Transverse colon (tissue), 4 donors: ENCODE results near the gene UBAC2. TPM values are rescaled to one million over a fixed set of nuclear protein-coding genes. Genes with fewer than 3 reads are reported as not detected.
A peak's percentile ranks its signal among the peaks of the same experiment; 100 is the strongest.

Source experiments
- DNase-seq: peaks from one replicate; pipeline ENCODE4 v3.0.0-alpha.2; 2019
- H3K27ac ChIP-seq, 4 donors: fragments of 200-600 bp; sonication (generic); 2 replicates each; pipeline ENCODE4 v1.5.1; 2016 to 2018; ENCODE audit warnings: inconsistent platforms in 4 of 4
- H3K27me3 ChIP-seq: fragments of 200-600 bp; sonication (generic); 2 replicates; pipeline ENCODE4 v1.5.1; 2017; ENCODE audit warnings: inconsistent platforms
- H3K36me3 ChIP-seq, 4 donors: fragments of 200-600 bp; sonication (generic); 2 replicates each; pipeline ENCODE4 v1.5.1; 2017 to 2019; ENCODE audit warnings: inconsistent platforms in 4 of 4
- H3K4me1 ChIP-seq, 4 donors: fragments of 200-600 bp; sonication (generic); 2 replicates each; pipeline ENCODE4 v1.5.1; 2017 to 2020; ENCODE audit warnings: inconsistent platforms in 4 of 4
- H3K4me3 ChIP-seq, 4 donors: fragments of 200-600 bp; sonication (generic); 1 replicate in 1 of 4; 2 replicates in 3 of 4; pipeline versions ENCODE4 v1.5.1 to v1.6.1; 2017 to 2019; ENCODE audit warnings: inconsistent platforms in 4 of 4
- H3K9me3 ChIP-seq, 2 donors: fragments of 200-600 bp; sonication (generic); 2 replicates each; pipeline ENCODE4 v1.5.1; 2017 to 2019; ENCODE audit warnings: inconsistent platforms in 2 of 2
- EP300 ChIP-seq: sonication (generic); formaldehyde crosslinking; IDR thresholded peaks from one replicate; pipeline ENCODE4 v1.6.1; 2017; ENCODE audit warnings: antibody characterized with exemption, low read depth
- POLR2A ChIP-seq: fragments of 450-650 bp; IDR thresholded peaks from one replicate; pipeline ENCODE4 v1.6.1; 2016; ENCODE audit warnings: antibody characterized with exemption, mild to moderate bottlenecking, moderate library complexity
- POLR2AphosphoS5 ChIP-seq, 3 donors: sonication (generic); formaldehyde crosslinking; IDR thresholded peaks; one replicate each; pipeline ENCODE4 v1.6.1; 2016; ENCODE audit warnings: antibody characterized with exemption in 3 of 3
- WGBS, 2 donors: methylation state at CpG; one replicate each; pipeline ENCODE4 v1.1.5; 2018; ENCODE audit warnings: low coverage in 1 of 2; 5-methylcytosine and 5-hydroxymethylcytosine counted together
- in situ Hi-C, 4 donors: fragments of 200-750 bp; cut with MboI; loops; one replicate each; pipeline versions ENCODE4 v1.15.0 to v1.15.1; 2017; ENCODE audit warnings: low sequenced_read_pairs in 3 of 4, low pct_ligation_motif_present in 1 of 4, low pct_unique_long_range_greater_than_20kb in 1 of 4
- intact Hi-C: fragments of 100-400 bp; cut with DNase I; formaldehyde crosslinking; loops from one replicate; pipeline ENCODE4 v1.15.1; 2023; ENCODE audit warnings: low total_unique reads
- total RNA-seq, 4 donors: library from RNA; depleted of rRNA; stranded (reverse); fragments of >200 nt; gene quantifications; one replicate each; pipeline ENCODE4 v1.1.0, GENCODE V29; 2016
- TF ChIP-seq, protein P1 (sequence below), 5 experiments: fragments of 200-600 bp in 3 of 5; fragments of 450-650 bp in 2 of 5; sonication (generic) in 3 of 5; IDR thresholded peaks; 1 replicate in 2 of 5; 2 replicates in 3 of 5; pipeline ENCODE4 v1.5.1; 2016 to 2017; ENCODE audit warnings: antibody characterized with exemption in 5 of 5, inconsistent platforms in 3 of 5, mild to moderate bottlenecking in 2 of 5, moderate library complexity in 1 of 5

Gene UBAC2
- total RNA-seq, 4 donors from 2014 or later: 34.4 to 77.3 (median 66.5) TPM

GRCh38 chr13:99323488-99323887 is 122.8 kb downstream of the UBAC2 start:
- intact Hi-C loops: no loop called here
- no peak overlapping the region for H3K4me3 ChIP-seq
- no peaks in the 10 kb centered on the region for H3K9me3 ChIP-seq
- H3K27me3 ChIP-seq: no peaks in the 10 kb centered on the region
- in situ Hi-C loops: no loop called here
- peaks cover 0 to 2% (median 0%) of the 10 kb centered on the region in 4 donors for H3K36me3 ChIP-seq
- TF ChIP-seq POLR2AphosphoS5 (IDR thresholded peaks at IDR 0.05) (no peak), POLR2A (no peak), EP300 (no peak)
- TF ChIP-seq, protein P1, sequence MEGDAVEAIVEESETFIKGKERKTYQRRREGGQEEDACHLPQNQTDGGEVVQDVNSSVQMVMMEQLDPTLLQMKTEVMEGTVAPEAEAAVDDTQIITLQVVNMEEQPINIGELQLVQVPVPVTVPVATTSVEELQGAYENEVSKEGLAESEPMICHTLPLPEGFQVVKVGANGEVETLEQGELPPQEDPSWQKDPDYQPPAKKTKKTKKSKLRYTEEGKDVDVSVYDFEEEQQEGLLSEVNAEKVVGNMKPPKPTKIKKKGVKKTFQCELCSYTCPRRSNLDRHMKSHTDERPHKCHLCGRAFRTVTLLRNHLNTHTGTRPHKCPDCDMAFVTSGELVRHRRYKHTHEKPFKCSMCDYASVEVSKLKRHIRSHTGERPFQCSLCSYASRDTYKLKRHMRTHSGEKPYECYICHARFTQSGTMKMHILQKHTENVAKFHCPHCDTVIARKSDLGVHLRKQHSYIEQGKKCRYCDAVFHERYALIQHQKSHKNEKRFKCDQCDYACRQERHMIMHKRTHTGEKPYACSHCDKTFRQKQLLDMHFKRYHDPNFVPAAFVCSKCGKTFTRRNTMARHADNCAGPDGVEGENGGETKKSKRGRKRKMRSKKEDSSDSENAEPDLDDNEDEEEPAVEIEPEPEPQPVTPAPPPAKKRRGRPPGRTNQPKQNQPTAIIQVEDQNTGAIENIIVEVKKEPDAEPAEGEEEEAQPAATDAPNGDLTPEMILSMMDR (IDR thresholded peaks at IDR 0.05): no peak
- peak overlapping the region in 2 of 4 donors; percentile 56 to 60 for H3K27ac ChIP-seq
- peaks cover 0 to 26% (median 11%) of the 10 kb centered on the region in 4 donors for H3K4me1 ChIP-seq
- WGBS, 2 donors: 76 to 94% methylated on average over 3 of the region's 3 CpGs
- no peak for DNase-seq

DNA sequence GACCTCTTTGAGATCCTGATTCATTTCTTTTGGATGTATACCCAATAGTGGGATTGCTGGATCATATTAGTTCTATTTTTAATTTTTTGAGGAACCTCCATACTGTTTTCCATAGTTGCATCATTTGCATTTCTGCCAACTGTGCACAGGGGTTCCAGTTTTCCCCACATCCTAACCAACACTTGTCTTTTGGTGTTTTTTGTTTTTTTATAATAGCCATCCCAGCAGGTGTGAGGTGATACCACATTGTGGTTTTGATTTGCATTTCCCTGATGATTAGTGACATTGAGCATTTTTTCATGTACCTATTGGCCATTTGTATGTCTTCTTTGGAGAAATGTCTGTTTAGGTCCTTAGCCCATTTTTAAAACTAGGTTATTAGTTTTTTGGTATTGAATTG is 125.4 kb downstream of the UBAC2 start:
- DNase-seq: no peak
- Histone ChIP-seq H3K27me3 (no peaks in the 10 kb centered on the region), H3K36me3 (peaks cover 0 to 23% (median 0%) of the 10 kb centered on the region in 4 donors), H3K4me3 (no peak overlapping the region), H3K4me1 (peaks cover 0 to 16% (median 4%) of the 10 kb centered on the region in 4 donors), H3K9me3 (no peaks in the 10 kb centered on the region), H3K27ac (no peak overlapping the region)
- in situ Hi-C loops (no loop called here), intact Hi-C loops (no loop called here)
- TF ChIP-seq POLR2A (no peak), EP300 (no peak), POLR2AphosphoS5 (IDR thresholded peaks at IDR 0.05) (no peak)
- TF ChIP-seq, protein P1 (IDR thresholded peaks at IDR 0.05): no peak

- Histone ChIP-seq H3K27me3 (no peaks in the 10 kb centered on the region), H3K27ac (no peak overlapping the region), H3K9me3 (no peaks in the 10 kb centered on the region), H3K4me1 (peaks cover 0 to 5% (median 2%) of the 10 kb centered on the region in 4 donors), H3K4me3 (no peak overlapping the region), H3K36me3 (peaks cover 0 to 24% (median 0%) of the 10 kb centered on the region in 4 donors)
- 88 to 93% methylated on average over 2 of the region's 2 CpGs for WGBS, 2 donors
- in situ Hi-C loops (no loop called here), intact Hi-C loops (no loop called here)
- no peak for TF ChIP-seq POLR2AphosphoS5 (IDR thresholded peaks at IDR 0.05)
- TF ChIP-seq, protein P1 (IDR thresholded peaks at IDR 0.05): no peak
- TF ChIP-seq POLR2A: no peak
- TF ChIP-seq EP300: no peak
- DNase-seq: no peak
These were observed 126.5 kb downstream of the UBAC2 start for GRCh38 chr13:99327126-99327525.

GRCh38 chr13:99327761-99328160 is 127.1 kb downstream of the UBAC2 start:
- peaks cover 0 to 24% (median 0%) of the 10 kb centered on the region in 4 donors for H3K36me3 ChIP-seq
- no peak for TF ChIP-seq POLR2AphosphoS5 (IDR thresholded peaks at IDR 0.05)
- WGBS, 2 donors: 96 to 99% methylated on average over 2 of the region's 2 CpGs
- in situ Hi-C loops: no loop called here
- no peak for DNase-seq
- H3K27ac ChIP-seq: no peak overlapping the region
- H3K27me3 ChIP-seq: no peaks in the 10 kb centered on the region
- H3K9me3 ChIP-seq: no peaks in the 10 kb centered on the region
- intact Hi-C loops: no loop called here
- peaks cover 0 to 3% (median 1%) of the 10 kb centered on the region in 4 donors for H3K4me1 ChIP-seq
- no peak overlapping the region for H3K4me3 ChIP-seq

DNA sequence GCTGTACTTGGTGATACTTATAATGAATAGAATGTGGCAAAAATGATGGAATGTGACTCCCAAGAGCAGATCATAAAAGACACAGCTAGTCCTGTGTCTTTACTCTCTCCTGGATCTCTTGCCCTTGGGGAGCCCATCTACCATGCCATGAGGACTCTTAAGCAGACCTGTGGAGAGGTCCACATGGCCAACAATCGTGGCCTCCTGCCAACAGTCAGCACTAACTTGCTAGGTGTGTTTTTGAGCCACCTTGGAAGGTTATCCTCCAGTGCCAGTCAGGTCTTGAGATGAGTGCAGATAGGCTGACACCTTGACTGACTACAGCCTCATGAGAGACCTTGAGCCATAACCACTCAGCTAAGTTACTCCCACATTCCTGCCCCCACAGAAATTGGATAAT is 128.8 kb downstream of the UBAC2 start:
- no peak overlapping the region for H3K4me3 ChIP-seq
- peaks cover 0 to 24% (median 0%) of the 10 kb centered on the region in 4 donors for H3K36me3 ChIP-seq
- DNase-seq: no peak
- intact Hi-C loops (no loop called here), in situ Hi-C loops (no loop called here)
- H3K9me3 ChIP-seq: no peaks in the 10 kb centered on the region
- H3K27ac ChIP-seq: no peak overlapping the region
- H3K27me3 ChIP-seq: no peaks in the 10 kb centered on the region
- H3K4me1 ChIP-seq: no peaks in the 10 kb centered on the region
- 100% methylated on average over 1 of the region's 1 CpG; no CpG with 5 or more reads in 1 of the 2 donors for WGBS, 2 donors
- TF ChIP-seq EP300: no peak
- no peak for TF ChIP-seq POLR2AphosphoS5 (IDR thresholded peaks at IDR 0.05)
- TF ChIP-seq, protein P1 (IDR thresholded peaks at IDR 0.05): no peak
- TF ChIP-seq POLR2A: no peak
